Calu3 (cell line): ENCODE results near the gene UNC5C. TPM values are rescaled to one million over a fixed set of nuclear protein-coding genes. Genes with fewer than 3 reads are reported as not detected.

Source experiments
- BruUV-seq: library from RNA; stranded (reverse); fragments of 400-500 nt; replicated peaks from 2 replicates; lab custom pipeline; 2021; lab: Mats Ljungman, UMichigan
- CTCF ChIA-PET: fragments of 300-600 bp; sonication (Branson Sonifier 250); formaldehyde crosslinking; loops from one replicate; lab custom pipeline; 2022; ENCODE audit warnings: antibody characterized with exemption; lab: Charles Lee
- DNase-seq: peaks from one replicate; pipeline ENCODE4 v3.0.0; 2022
- H3K27ac Mint-ChIP-seq: one replicate; pipeline ENCODE4 v1.8.0; 2022; ENCODE audit warnings: mixed read lengths; ENCODE audit not compliant: unreplicated experiment
- H3K27me3 Mint-ChIP-seq: one replicate; pipeline ENCODE4 v1.8.0; 2022; ENCODE audit warnings: mixed read lengths; ENCODE audit not compliant: unreplicated experiment
- H3K36me3 Mint-ChIP-seq: one replicate; pipeline ENCODE4 v1.8.0; 2022; ENCODE audit warnings: mild to moderate bottlenecking, moderate library complexity, mixed read lengths; ENCODE audit not compliant: insufficient read depth, unreplicated experiment
- H3K4me1 Mint-ChIP-seq: one replicate; pipeline ENCODE4 v1.8.0; 2022; ENCODE audit warnings: mild to moderate bottlenecking, low read depth, mixed read lengths; ENCODE audit not compliant: unreplicated experiment
- H3K4me3 Mint-ChIP-seq: one replicate; pipeline ENCODE4 v1.8.0; 2022; ENCODE audit warnings: mild to moderate bottlenecking, low read depth, moderate library complexity, mixed read lengths; ENCODE audit not compliant: unreplicated experiment
- H3K9me3 Mint-ChIP-seq: one replicate; pipeline ENCODE4 v1.8.0; 2022; ENCODE audit warnings: low read depth, mixed read lengths; ENCODE audit not compliant: unreplicated experiment
- CTCF ChIP-seq: fragments of 200-600 bp; IDR thresholded peaks from one replicate; pipeline ENCODE4 v1.8.0; 2022; ENCODE audit warnings: antibody characterized with exemption; ENCODE audit not compliant: unreplicated experiment
- intact Hi-C: fragments of 100-400 bp; cut with micrococcal nuclease; formaldehyde crosslinking; loops from one replicate; pipeline ENCODE4 v1.10.0; 2022; ENCODE audit not compliant: unreplicated experiment
- total RNA-seq: library from RNA; stranded (reverse); gene quantifications from 2 replicates; pipeline ENCODE4 v1.2.3, GENCODE V29; 2022

UNC5C gene
- total RNA-seq, 1 experiment from 2014 or later = not detected

DNA sequence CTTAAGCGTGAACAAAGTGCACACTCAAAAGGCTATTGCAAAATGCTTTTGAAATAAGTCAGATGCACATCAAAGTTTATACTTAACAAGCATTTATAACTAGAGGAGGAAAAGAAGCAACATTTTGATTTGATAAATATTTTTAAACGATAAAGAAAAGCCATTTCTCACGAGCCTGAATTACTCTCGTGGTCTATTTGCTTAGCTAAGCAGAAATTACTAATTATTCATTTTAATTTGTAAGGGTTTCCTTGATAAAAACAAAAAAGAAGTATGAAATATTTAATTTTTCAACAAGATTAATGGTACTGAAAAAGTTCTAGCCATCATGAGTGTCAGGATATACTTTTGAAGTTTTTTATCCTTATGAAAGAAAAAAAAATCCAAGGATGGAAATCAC is 78.2 kb downstream of the UNC5C start:
- no peaks in the 10 kb centered on the region for H3K9me3 Mint-ChIP-seq
- H3K4me3 Mint-ChIP-seq = no peak overlapping the region
- H3K27me3 Mint-ChIP-seq = no peaks in the 10 kb centered on the region
- H3K27ac Mint-ChIP-seq = no peak overlapping the region
- no peak for DNase-seq
- no TSS peak for BruUV-seq
- TF ChIP-seq CTCF = no peak
- intact Hi-C loops = no loop called here
- CTCF ChIA-PET = no interaction called here
- H3K4me1 Mint-ChIP-seq = no peaks in the 10 kb centered on the region
- H3K36me3 Mint-ChIP-seq = no peaks in the 10 kb centered on the region

DNA sequence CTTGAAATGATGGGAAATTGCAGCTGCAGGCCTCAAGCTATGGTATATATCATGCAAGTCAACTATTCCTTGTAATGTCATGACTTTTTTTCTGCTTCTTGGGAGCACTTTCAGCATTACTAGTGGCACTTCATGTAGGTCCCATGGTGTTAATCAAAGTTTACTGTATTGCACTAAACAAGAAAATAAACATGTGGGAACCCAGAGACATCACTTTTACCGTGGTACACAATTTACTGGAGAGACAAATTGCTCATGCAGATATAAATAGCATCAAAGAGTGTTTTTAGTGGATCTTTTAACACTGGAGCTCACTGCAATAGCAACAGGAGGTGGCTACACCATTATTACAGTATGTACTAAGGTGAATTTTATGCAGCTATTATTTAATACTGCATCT is 79.2 kb downstream of the UNC5C start:
- no peak overlapping the region for H3K27ac Mint-ChIP-seq
- no peaks in the 10 kb centered on the region for H3K4me1 Mint-ChIP-seq
- H3K4me3 Mint-ChIP-seq = no peak overlapping the region
- H3K36me3 Mint-ChIP-seq = no peaks in the 10 kb centered on the region
- CTCF ChIA-PET = no interaction called here
- DNase-seq = no peak
- BruUV-seq = no TSS peak
- no peaks in the 10 kb centered on the region for H3K27me3 Mint-ChIP-seq
- intact Hi-C loops = no loop called here
- TF ChIP-seq CTCF = no peak
- no peaks in the 10 kb centered on the region for H3K9me3 Mint-ChIP-seq

GRCh38 chr4:95466791-95467190 is 82.0 kb downstream of the UNC5C start:
- no TSS peak for BruUV-seq
- TF ChIP-seq CTCF = no peak
- no peaks in the 10 kb centered on the region for H3K9me3 Mint-ChIP-seq
- no peaks in the 10 kb centered on the region for H3K36me3 Mint-ChIP-seq
- no peak overlapping the region for H3K4me3 Mint-ChIP-seq
- H3K27me3 Mint-ChIP-seq = no peaks in the 10 kb centered on the region
- H3K4me1 Mint-ChIP-seq = no peaks in the 10 kb centered on the region
- DNase-seq = no peak
- CTCF ChIA-PET = no interaction called here
- intact Hi-C loops = no loop called here
- no peak overlapping the region for H3K27ac Mint-ChIP-seq

DNA sequence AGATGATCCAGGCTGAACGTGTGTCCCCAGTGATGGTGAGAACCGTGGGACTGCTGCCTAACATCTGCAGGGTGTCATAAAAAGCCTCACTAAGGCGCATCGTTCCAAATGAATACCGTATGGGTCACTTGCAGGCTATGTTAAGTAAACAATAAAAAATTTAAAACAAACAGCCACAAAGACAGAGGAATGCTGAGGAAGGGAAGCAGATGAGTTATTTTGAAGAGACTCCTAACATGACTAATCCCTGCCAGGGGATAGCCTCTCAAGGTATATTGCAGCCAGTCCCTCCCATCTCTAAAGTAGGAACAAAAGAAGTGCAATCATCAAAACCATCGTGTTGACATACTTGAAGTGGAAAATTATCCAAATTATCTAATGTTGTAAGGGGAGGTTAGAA is 83.8 kb downstream of the UNC5C start:
- no peaks in the 10 kb centered on the region for H3K4me1 Mint-ChIP-seq
- H3K27me3 Mint-ChIP-seq = no peaks in the 10 kb centered on the region
- no peak for TF ChIP-seq CTCF
- CTCF ChIA-PET = no interaction called here
- no peak overlapping the region for H3K4me3 Mint-ChIP-seq
- no peak for DNase-seq
- intact Hi-C loops = no loop called here
- no peak overlapping the region for H3K27ac Mint-ChIP-seq
- H3K9me3 Mint-ChIP-seq = no peaks in the 10 kb centered on the region
- H3K36me3 Mint-ChIP-seq = no peaks in the 10 kb centered on the region
- BruUV-seq = no TSS peak
